H9 (cell line): ENCODE measurements around the gene IL20RB. TPM values are rescaled to one million over a fixed set of nuclear protein-coding genes. Genes with fewer than 3 reads are reported as not detected.

Experiments used
- DNase-seq: peaks from one replicate; pipeline ENCODE4 v3.0.0-alpha.2; 2017
- H2AFZ ChIP-seq: one replicate; pipeline ENCODE4 v1.6.1; 2013; ENCODE audit warnings: mild to moderate bottlenecking, low read length, control low read depth, moderate library complexity
- H2AK5ac ChIP-seq: 2 replicates; pipeline ENCODE4 v1.6.1; 2013; ENCODE audit warnings: low read length, control low read depth, mixed read lengths; ENCODE audit not compliant: insufficient read length
- H2BK120ac ChIP-seq: one replicate; pipeline ENCODE4 v1.6.1; 2013; ENCODE audit warnings: low read depth, mild to moderate bottlenecking, low read length, control low read depth, inconsistent platforms; ENCODE audit not compliant: poor library complexity, severe bottlenecking
- H2BK12ac ChIP-seq: 2 replicates; pipeline ENCODE4 v1.6.1; 2013; ENCODE audit warnings: low read length, control low read depth, mixed read lengths, low read depth; ENCODE audit not compliant: insufficient read length
- H2BK15ac ChIP-seq: 2 replicates; pipeline ENCODE4 v1.6.1; 2013; ENCODE audit warnings: low read depth, low read length, control low read depth
- H2BK20ac ChIP-seq: one replicate; pipeline ENCODE4 v1.6.1; 2013; ENCODE audit warnings: low read depth, mild to moderate bottlenecking, low read length, control low read depth, inconsistent platforms; ENCODE audit not compliant: poor library complexity, severe bottlenecking
- H2BK5ac ChIP-seq: 2 replicates; pipeline ENCODE4 v1.6.1; 2013; ENCODE audit warnings: low read length, control low read depth, mixed read lengths; ENCODE audit not compliant: insufficient read length
- H3K14ac ChIP-seq: 2 replicates; pipeline ENCODE4 v1.6.1; 2013; ENCODE audit warnings: low read length, control low read depth; ENCODE audit not compliant: insufficient read depth
- H3K18ac ChIP-seq: 2 replicates; pipeline ENCODE4 v1.6.1; 2013; ENCODE audit warnings: low read depth, mild to moderate bottlenecking, mixed read lengths, low read length, control low read depth; ENCODE audit not compliant: insufficient read length
- H3K23ac ChIP-seq: 2 replicates; pipeline ENCODE4 v1.6.1; 2013; ENCODE audit warnings: low read length, control low read depth, mixed read lengths, low read depth; ENCODE audit not compliant: insufficient read length
- H3K23me2 ChIP-seq: 2 replicates; pipeline ENCODE4 v1.6.1; 2013; ENCODE audit warnings: low read depth, mild to moderate bottlenecking, mixed read lengths, low read length, control low read depth; ENCODE audit not compliant: insufficient read length, poor library complexity, severe bottlenecking
- H3K27ac ChIP-seq: 2 replicates; pipeline ENCODE4 v1.5.1; 2013; ENCODE audit warnings: low read length, control low read depth, mixed read lengths, low read depth; ENCODE audit not compliant: insufficient read length
- H3K27me3 ChIP-seq: 2 replicates; pipeline ENCODE4 v1.6.1; 2013; ENCODE audit warnings: low read length, control low read depth, inconsistent platforms; ENCODE audit not compliant: insufficient read depth
- H3K4ac ChIP-seq: 2 replicates; pipeline ENCODE4 v1.6.1; 2013; ENCODE audit warnings: low read depth, mild to moderate bottlenecking, control low read depth, inconsistent platforms, low read length, moderate library complexity
- H3K4me1 ChIP-seq: 2 replicates; pipeline ENCODE4 v1.6.1; 2013; ENCODE audit warnings: low read length, control low read depth, inconsistent platforms; ENCODE audit not compliant: insufficient read depth
- H3K4me2 ChIP-seq: 2 replicates; pipeline ENCODE4 v1.6.1; 2013; ENCODE audit warnings: low read length, control low read depth, mixed read lengths; ENCODE audit not compliant: insufficient read length, insufficient read depth
- H3K56ac ChIP-seq: 2 replicates; pipeline ENCODE4 v1.6.1; 2013; ENCODE audit warnings: low read depth, mild to moderate bottlenecking, mixed read lengths, low read length, control low read depth; ENCODE audit not compliant: insufficient read length
- H3K79me1 ChIP-seq: 2 replicates; pipeline ENCODE4 v1.6.1; 2013; ENCODE audit warnings: low read depth, mild to moderate bottlenecking, moderate library complexity, low read length, control low read depth, inconsistent platforms; ENCODE audit not compliant: insufficient read depth, poor library complexity, severe bottlenecking
- H3K79me2 ChIP-seq: 2 replicates; pipeline ENCODE4 v1.6.1; 2013; ENCODE audit warnings: low read length, control low read depth, inconsistent platforms; ENCODE audit not compliant: insufficient read depth
- H3K9ac ChIP-seq: 2 replicates; pipeline ENCODE4 v1.6.1; 2013; ENCODE audit warnings: low read length, control low read depth, mixed read lengths; ENCODE audit not compliant: insufficient read length; ENCODE audit errors: extremely low read depth
- H3K9me3 ChIP-seq: one replicate; pipeline ENCODE4 v1.6.1; 2013; ENCODE audit warnings: low read depth, low read length, inconsistent platforms; ENCODE audit not compliant: control insufficient read depth
- H3T11ph ChIP-seq: one replicate; pipeline ENCODE4 v1.6.1; 2013; ENCODE audit warnings: mild to moderate bottlenecking, low read length, control low read depth, inconsistent platforms
- H4K20me1 ChIP-seq: one replicate; pipeline ENCODE4 v1.6.1; 2013; ENCODE audit not compliant: control insufficient read depth, insufficient read length, insufficient read depth
- H4K5ac ChIP-seq: 2 replicates; pipeline ENCODE4 v1.6.1; 2013; ENCODE audit warnings: low read depth, mild to moderate bottlenecking, mixed read lengths, low read length, control low read depth; ENCODE audit not compliant: insufficient read length
- H4K8ac ChIP-seq: replicated peaks from 2 replicates; pipeline ENCODE4 v1.6.1; 2013; ENCODE audit warnings: low read length, control low read depth, mixed read lengths, low read depth; ENCODE audit not compliant: insufficient read length
- H4K91ac ChIP-seq: 2 replicates; pipeline ENCODE4 v1.6.1; 2013; ENCODE audit warnings: low read depth, mild to moderate bottlenecking, moderate library complexity, mixed read lengths, low read length, control low read depth; ENCODE audit not compliant: insufficient read length
- H3K27ac Mint-ChIP-seq, 3 experiments: 2 replicates in 2 of 3; 3 replicates in 1 of 3; pipeline ENCODE4 v1.8.0; 2020 to 2021; ENCODE audit warnings: mixed read lengths in 3 of 3, mild to moderate bottlenecking in 1 of 3, moderate library complexity in 1 of 3
- H3K27me3 Mint-ChIP-seq: 2 replicates; pipeline ENCODE4 v1.8.0; 2021; ENCODE audit warnings: low read depth, mild to moderate bottlenecking, moderate library complexity, mixed read lengths
- H3K36me3 Mint-ChIP-seq, 3 experiments: 2 replicates in 2 of 3; 3 replicates in 1 of 3; pipeline ENCODE4 v1.8.0; 2020 to 2021; ENCODE audit warnings: low read depth in 3 of 3, mixed read lengths in 3 of 3; ENCODE audit not compliant: insufficient read depth in 1 of 3
- H3K4me1 Mint-ChIP-seq, 2 experiments: 2 replicates each; pipeline ENCODE4 v1.8.0; 2020; ENCODE audit warnings: mixed read lengths in 2 of 2
- H3K4me3 Mint-ChIP-seq, 2 experiments: 2 replicates in 1 of 2; 3 replicates in 1 of 2; pipeline ENCODE4 v1.8.0; 2020 to 2021; ENCODE audit warnings: mild to moderate bottlenecking in 2 of 2, mixed read lengths in 2 of 2, moderate library complexity in 1 of 2
- H3K9me3 Mint-ChIP-seq, 2 experiments: 2 replicates in 1 of 2; 3 replicates in 1 of 2; pipeline ENCODE4 v1.8.0; 2020; ENCODE audit warnings: mild to moderate bottlenecking in 2 of 2, mixed read lengths in 2 of 2, moderate library complexity in 1 of 2
- CTCF ChIP-seq: fragments of 200-600 bp; sonication (generic); conservative IDR thresholded peaks from 3 replicates; pipeline ENCODE4 v1.8.0; 2021; ENCODE audit warnings: antibody characterized with exemption, mild to moderate bottlenecking
- WGBS: extraction: QIAGEN DNeasy Blood & Tissue Kit; methylation state at CpG from one replicate; pipeline ENCODE4 v1.1.7; 2013; ENCODE audit warnings: missing lambda C conversion rate, low lambda C conversion rate, mixed read lengths; ENCODE audit not compliant: insufficient read length; ENCODE audit errors: extremely low coverage; 5-methylcytosine and 5-hydroxymethylcytosine counted together
- total RNA-seq: library from RNA; stranded (reverse); gene quantifications from 2 replicates; pipeline ENCODE4 v1.2.1, GENCODE V29; 2021

The IL20RB gene
- total RNA-seq, 1 experiment from 2014 or later: 1.5 TPM

GRCh38 chr3:136910697-136911096, 47.1 kb upstream of the IL20RB start:
- WGBS: no CpG with 5 or more reads among the region's 2 CpGs
- Histone ChIP-seq H4K8ac (no peak overlapping the region), H3K27ac (no peak overlapping the region), H2BK5ac (no peak overlapping the region), H2AK5ac (no peak overlapping the region), H3K56ac (no peak overlapping the region), H2BK120ac (no peak overlapping the region), H2BK15ac (no peak overlapping the region), H3K27me3 (no peaks in the 10 kb centered on the region), H4K91ac (no peak overlapping the region), H2AFZ (no peak overlapping the region), H3K79me1 (peaks cover 3% of the 10 kb centered on the region), H2BK20ac (no peak overlapping the region), H3K9me3 (no peaks in the 10 kb centered on the region), H3K9ac (no peak overlapping the region), H3K79me2 (peaks cover 17% of the 10 kb centered on the region; the same call in 1 of the 2 replicates), H3K18ac (no peak overlapping the region), H2BK12ac (no peak overlapping the region), H4K5ac (no peak overlapping the region), H3K4me1 (peaks cover 3% of the 10 kb centered on the region; the same call in 1 of the 2 replicates), H3K4me2 (no peak overlapping the region), H3K4ac (no peak overlapping the region), H3T11ph (no peak overlapping the region), H3K23me2 (no peaks in the 10 kb centered on the region), H3K14ac (no peak overlapping the region), H4K20me1 (peaks cover 4% of the 10 kb centered on the region), H3K23ac (no peak overlapping the region)
- H3K27me3 Mint-ChIP-seq: no peaks in the 10 kb centered on the region
- peaks cover 36 to 40% of the 10 kb centered on the region in 2 experiments for H3K4me1 Mint-ChIP-seq
- DNase-seq: no peak
- H3K36me3 Mint-ChIP-seq: peaks cover 0 to 10% (median 7%) of the 10 kb centered on the region in 3 experiments; a peak in 3 of 7 replicates
- no peak overlapping the region for H3K4me3 Mint-ChIP-seq
- no peak overlapping the region; a peak in 1 of 7 replicates for H3K27ac Mint-ChIP-seq
- no peak for TF ChIP-seq CTCF
- H3K9me3 Mint-ChIP-seq: peaks cover 8% of the 10 kb centered on the region in 2 experiments; a peak in 4 of 5 replicates
